ENCODE results near the gene ERFE.

Gene ERFE

DNA sequence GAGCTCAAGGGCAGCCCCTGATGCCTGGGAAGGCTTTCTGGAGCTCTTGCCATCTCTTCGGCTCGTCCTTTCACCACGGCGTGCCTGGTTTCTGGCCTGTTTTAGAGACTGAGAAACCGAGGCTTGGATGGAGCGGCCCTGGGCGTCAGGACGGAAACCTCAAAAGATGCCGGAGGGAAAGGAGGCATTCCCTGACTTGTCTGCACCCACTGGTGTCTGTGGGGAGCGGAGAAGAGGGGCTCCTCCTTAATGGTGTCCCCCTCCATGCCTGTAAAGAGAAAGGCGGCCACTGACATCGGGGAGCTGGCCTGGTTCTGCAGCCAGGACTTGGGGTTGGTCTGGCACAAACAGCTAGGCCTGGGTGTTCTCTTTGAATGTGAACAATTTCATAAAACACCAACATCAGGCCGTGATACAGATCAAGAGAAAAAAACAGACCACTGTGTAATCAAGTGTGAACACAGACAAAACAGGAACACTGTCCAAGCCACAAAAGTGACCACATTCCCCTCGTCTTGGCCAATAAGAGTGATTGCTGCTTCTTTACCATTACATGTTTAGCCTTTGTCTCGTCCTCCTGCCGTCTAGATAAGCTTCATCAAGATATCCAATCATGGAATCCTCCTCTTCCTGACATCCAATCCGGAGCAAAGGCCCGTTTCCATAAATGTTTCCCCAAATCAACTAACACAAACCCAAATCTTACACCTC, 45.4 kb downstream of the ERFE start:
- no peak for DNase-seq (ENCODE audit: low read depth, low spot score)

DNA sequence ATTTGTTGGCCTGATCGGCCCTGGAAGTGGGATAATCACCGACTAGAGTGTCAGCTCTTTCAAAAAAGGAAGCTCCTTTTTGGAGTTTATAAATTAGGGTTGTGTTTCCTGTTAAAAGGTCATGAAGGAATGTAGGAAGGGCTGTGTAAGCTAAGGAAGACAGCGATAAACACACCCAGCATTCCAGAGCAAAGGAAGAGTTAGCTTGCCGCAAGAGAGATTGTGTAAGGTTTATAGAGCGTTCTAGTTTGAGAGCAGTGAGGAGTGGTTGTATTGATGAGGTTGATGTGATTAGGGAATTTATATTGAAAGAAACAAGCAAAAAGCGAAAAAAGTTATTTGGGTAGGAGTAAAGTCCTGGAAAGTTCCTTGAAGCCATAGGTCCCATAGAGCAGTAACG, 48.2 kb downstream of the ERFE start:
- no peak for DNase-seq (ENCODE audit: low read depth, low spot score)

DNA sequence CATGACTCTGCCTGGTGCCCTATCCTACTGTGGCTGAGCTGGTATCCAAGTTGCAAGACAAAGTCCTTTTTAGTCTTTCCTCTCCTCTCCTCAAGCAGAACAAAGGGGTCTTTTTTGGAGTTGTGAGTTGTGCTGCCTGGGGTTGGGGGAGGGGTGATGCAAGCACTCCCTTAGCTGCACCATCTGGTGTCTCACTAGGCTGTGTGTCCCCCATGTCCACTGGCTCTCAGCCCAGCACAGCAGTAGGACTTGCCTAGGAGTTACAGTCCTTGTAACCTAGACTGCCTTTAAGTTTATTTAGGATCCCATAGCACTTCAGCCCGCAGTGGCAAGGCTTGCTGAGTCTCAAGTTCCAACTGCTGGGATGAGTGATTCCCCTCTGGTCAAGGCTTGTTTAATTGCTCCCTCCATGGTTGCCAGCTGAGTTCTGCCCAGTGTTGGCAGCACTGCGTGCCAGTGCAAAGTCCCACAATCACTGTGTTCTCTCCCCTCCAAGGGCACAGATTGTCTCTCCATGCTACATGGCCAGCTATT, 57.9 kb downstream of the ERFE start:
- DNase-seq (ENCODE audit: low read depth, low spot score), result no peak
